Activated CD4-positive, alpha-beta T cell treated with anti-CD3 and anti-CD28 coated beads, Interleukin-2, amount 10 ng/mL, durations not matched to agents 7 days and 5 days (primary cell): ENCODE results near the gene ADAMTS12. TPM values are rescaled to one million over a fixed set of nuclear protein-coding genes. Genes with fewer than 3 reads are reported as not detected.
"Not testable (repeated sequence)": the region's sequence is repeated elsewhere in the genome, so short reads cannot be mapped to it uniquely, and the experiment has no call there.

ENCODE experiments used
- CTCF ChIA-PET: fragments of 350-600 bp; sonication (Branson Sonifier 250); formaldehyde crosslinking; loops from one replicate; lab custom pipeline; 2021; ENCODE audit warnings: antibody characterized with exemption; lab: Charles Lee
- POLR2A ChIA-PET: fragments of 350-600 bp; sonication (Branson Sonifier 250); formaldehyde crosslinking; loops from one replicate; lab custom pipeline; 2021; ENCODE audit warnings: antibody characterized with exemption; lab: Charles Lee
- DNase-seq: peaks from one replicate; pipeline ENCODE4 v3.0.0-alpha.2; 2020
- H3K27ac Mint-ChIP-seq: one replicate; pipeline ENCODE4 v1.8.0; 2021; ENCODE audit warnings: mild to moderate bottlenecking, moderate library complexity, mixed read lengths
- H3K27me3 Mint-ChIP-seq: one replicate; pipeline ENCODE4 v1.8.0; 2021; ENCODE audit warnings: mixed read lengths
- H3K36me3 Mint-ChIP-seq: one replicate; pipeline ENCODE4 v1.8.0; 2021; ENCODE audit warnings: low read depth, mixed read lengths
- H3K4me1 Mint-ChIP-seq: one replicate; pipeline ENCODE4 v1.8.0; 2021; ENCODE audit warnings: mixed read lengths
- H3K4me3 Mint-ChIP-seq: one replicate; pipeline ENCODE4 v1.8.0; 2021; ENCODE audit warnings: mild to moderate bottlenecking, moderate library complexity, mixed read lengths
- H3K9me3 Mint-ChIP-seq: one replicate; pipeline ENCODE4 v1.8.0; 2021; ENCODE audit warnings: mixed read lengths
- total RNA-seq, 2 experiments: library from RNA; stranded (reverse); gene quantifications; one replicate each; pipeline ENCODE4 v1.2.3, GENCODE V29; 2021

ADAMTS12 gene
- total RNA-seq, 2 experiments from 2014 or later: not detected

DNA sequence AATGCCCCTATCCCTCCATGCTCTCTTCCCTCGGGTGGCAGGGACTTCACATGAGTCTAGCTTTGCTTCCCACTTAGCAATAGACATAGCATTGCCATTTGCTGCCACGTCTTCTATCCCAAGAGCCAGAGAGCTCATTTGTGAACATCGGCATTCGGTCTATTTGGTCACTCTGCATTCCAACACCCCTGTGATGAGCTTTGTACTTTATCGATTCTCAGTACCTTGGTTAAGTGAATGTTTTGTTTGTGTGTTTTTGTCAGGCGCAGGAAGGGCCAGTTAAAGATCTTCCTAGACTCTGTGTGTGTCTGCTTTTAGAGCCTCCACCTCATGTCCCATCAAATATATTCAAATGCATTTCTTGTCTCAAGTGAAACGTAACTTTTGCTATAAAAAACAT lies 309.4 kb downstream of the ADAMTS12 start:
- no peaks in the 10 kb centered on the region for H3K36me3 Mint-ChIP-seq
- no peak overlapping the region for H3K27ac Mint-ChIP-seq
- H3K4me3 Mint-ChIP-seq: no peak overlapping the region
- no peaks in the 10 kb centered on the region for H3K4me1 Mint-ChIP-seq
- POLR2A ChIA-PET: no interaction called here
- no peaks in the 10 kb centered on the region for H3K27me3 Mint-ChIP-seq
- DNase-seq: no peak
- CTCF ChIA-PET: no interaction called here
- no peaks in the 10 kb centered on the region for H3K9me3 Mint-ChIP-seq

DNA sequence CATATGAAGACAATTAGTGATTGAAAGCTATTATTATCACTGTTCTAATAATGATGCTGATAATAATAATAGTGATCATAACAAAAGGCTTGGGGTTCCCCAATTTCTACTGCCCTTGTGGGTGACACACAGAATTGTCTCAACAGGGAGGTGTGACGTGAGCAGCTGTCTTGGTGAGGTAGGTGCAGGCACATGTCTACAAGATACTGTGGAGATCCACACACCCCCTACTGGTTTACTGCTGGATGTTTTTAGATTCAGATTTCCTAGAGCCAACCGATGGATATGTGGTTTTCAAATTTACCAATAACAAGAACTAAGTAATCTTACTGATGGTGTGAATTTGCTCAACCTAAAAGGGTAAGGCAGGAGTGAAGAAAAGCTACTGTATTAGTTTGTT lies 312.0 kb downstream of the ADAMTS12 start:
- Mint-ChIP-seq H3K4me1 (no peaks in the 10 kb centered on the region), H3K9me3 (peaks cover 3% of the 10 kb centered on the region), H3K27ac (no peak overlapping the region), H3K27me3 (no peaks in the 10 kb centered on the region), H3K36me3 (no peaks in the 10 kb centered on the region), H3K4me3 (no peak overlapping the region)
- no peak for DNase-seq
- CTCF ChIA-PET: no interaction called here
- POLR2A ChIA-PET: no interaction called here

DNA sequence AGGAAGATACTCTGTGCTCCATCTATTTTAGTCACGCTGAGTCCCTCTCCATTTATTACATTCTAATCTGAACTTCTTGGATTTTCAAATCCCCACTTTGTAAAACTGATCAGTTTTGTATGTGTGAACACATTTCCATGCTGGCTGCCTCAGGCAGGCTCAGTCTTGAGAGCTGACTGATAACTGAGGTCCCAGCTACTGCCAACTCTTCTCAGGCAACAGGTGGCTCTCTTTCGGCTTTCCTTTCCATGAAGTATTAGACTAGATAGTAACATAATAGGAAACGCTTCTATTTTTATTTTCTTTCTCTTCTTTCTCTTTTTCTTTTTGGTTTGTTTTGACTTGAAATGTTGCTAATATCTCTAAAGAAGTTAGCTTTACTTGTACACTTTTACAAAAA lies 312.6 kb downstream of the ADAMTS12 start:
- DNase-seq: no peak
- POLR2A ChIA-PET: no interaction called here
- Mint-ChIP-seq H3K27ac (no peak overlapping the region), H3K4me1 (no peaks in the 10 kb centered on the region), H3K36me3 (no peaks in the 10 kb centered on the region), H3K4me3 (no peak overlapping the region), H3K27me3 (no peaks in the 10 kb centered on the region), H3K9me3 (peaks cover 3% of the 10 kb centered on the region)
- CTCF ChIA-PET: no interaction called here

DNA sequence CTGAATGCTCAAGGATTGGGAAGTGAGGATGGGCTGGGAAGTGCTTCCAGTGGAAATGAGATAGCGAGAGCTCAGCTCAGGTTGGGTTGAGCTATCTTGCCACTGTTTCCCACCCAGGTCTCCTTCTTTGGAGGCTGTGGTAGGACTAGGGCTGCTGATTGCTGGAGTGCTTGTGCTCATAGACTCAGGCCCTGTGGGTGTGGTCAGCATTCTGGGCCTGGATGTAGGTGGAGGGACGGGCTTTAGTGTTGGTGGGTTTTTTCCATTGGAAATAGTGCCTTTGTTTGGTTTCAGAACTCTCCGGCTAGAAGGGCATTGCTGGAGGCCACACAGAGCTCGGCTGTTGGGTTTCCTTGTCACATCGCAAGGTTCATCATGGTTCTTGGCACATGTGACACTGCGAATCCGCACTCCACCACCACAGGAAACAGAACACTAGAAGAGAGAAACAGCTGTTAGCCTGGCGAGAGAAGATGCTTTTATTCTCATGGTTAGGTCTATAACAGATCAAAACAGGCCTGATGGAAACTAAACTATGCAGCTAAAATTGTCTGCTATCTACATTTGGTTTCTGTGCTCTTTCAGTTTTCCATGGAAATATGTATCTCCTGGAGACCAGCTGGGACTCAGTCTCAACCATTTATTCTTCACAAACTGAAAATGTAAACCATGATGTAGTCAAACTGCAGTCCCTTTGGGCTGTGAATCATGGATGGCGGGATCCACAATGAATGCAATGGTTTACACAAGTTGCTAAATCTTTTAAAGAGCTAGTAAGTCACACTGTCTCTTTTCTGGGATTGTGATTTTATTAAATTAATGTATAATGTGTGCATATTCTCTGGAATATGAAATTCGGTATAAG lies 314.8 kb downstream of the ADAMTS12 start:
- Mint-ChIP-seq H3K9me3 (peaks cover 3% of the 10 kb centered on the region), H3K4me1 (no peaks in the 10 kb centered on the region), H3K36me3 (no peaks in the 10 kb centered on the region), H3K27ac (no peak overlapping the region), H3K4me3 (no peak overlapping the region), H3K27me3 (no peaks in the 10 kb centered on the region)
- DNase-seq: no peak
- CTCF ChIA-PET: interaction anchor here (1.6 kb wide), 1 partner anchor 11 kb away, joined by 5 read pairs; no protein-coding TSS in a partner anchor
- POLR2A ChIA-PET: no interaction called here

DNA sequence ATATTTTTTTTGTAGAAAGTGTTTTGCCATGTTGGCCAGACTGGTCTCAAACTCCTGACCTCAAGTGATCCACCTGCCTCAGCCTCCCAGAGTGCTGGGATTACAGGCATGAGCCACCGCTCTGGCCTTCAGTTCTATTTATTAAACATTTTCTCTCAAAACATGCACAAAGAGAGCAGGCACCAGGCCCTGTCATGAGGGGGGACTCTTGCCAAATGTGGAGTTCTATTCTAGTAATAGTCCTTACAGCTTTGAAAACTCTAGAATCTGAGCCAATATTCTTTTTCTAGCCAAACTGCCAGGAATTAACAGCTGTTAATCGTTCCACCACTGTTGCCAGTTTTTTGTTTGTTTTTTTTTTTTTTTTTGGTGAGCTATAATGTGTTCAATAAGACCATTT lies 326.5 kb downstream of the ADAMTS12 start:
- ChIA-PET POLR2A (no interaction called here), CTCF (no interaction called here)
- Mint-ChIP-seq H3K4me1 (no peaks in the 10 kb centered on the region), H3K9me3 (no peaks in the 10 kb centered on the region), H3K27me3 (no peaks in the 10 kb centered on the region), H3K36me3 (no peaks in the 10 kb centered on the region), H3K4me3 (no peak overlapping the region), H3K27ac (no peak overlapping the region)
- no peak for DNase-seq

DNA sequence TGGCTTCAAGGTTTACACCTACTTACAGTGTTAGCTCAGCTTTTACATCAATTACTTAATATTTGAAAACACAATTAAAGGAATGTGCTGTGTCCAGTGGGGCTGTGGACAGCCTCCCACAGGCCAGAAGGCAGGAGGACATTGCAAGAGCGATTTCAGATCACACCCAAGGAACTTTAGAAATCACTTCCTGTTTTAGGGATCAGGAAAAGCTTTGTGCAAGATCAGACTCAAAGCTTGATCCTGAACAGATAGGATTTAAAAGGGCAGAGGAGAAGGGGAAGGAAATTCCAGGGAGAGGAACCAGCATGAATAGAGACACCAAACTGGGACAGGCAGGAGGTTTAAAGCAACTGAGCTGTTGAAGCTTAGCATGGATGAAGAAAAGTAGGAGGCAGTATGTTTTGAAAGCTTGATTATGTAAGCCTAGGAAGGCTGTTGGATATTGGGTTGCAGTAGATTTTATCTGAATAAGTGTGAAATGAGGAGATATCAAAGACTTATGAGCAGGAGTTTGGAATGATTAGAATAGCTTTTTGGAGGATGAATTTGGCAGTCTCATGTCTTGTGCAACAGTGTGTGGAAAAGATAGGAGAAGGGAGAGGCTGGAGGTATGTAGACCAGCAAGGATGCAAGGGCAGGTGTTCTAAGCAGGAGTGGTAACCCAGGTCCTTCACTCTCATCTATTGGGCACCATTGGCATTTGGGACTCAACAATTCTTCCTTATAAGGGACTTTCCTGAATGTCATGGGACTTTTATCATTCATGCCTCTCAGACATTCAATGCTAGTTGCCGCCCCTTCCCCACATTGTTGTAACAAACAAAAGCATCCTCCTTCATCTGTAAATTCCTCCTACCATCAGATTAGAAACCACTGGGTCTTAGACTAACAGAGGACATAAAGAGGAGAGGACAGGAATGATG lies 327.5 kb downstream of the ADAMTS12 start:
- CTCF ChIA-PET: no interaction called here
- POLR2A ChIA-PET: no interaction called here

DNA sequence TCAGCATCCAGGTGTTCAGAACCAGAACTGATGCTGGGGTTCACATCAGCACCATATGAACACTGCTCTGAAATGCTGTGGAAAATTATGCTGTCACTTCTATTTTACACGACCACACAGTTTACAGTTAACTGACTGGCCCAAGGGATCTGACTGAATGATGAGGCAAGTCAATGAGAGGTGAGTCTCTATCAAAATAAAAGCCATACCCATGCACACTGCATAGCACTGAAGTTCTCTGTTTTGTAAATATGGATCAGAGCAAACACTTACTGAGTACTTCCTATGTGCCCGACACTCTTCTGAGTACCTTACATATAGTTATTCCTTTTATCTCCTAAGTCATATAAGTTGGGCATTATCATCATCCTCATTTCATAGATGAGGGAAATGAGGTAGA lies 328.3 kb downstream of the ADAMTS12 start:
- no peaks in the 10 kb centered on the region for H3K4me1 Mint-ChIP-seq

More for the DNA sequence above, 327.5 kb downstream of the ADAMTS12 start:
- Mint-ChIP-seq H3K36me3 (no peaks in the 10 kb centered on the region), H3K27me3 (no peaks in the 10 kb centered on the region), H3K9me3 (no peaks in the 10 kb centered on the region), H3K4me3 (no peak overlapping the region), H3K27ac (no peak overlapping the region), H3K4me1 (no peaks in the 10 kb centered on the region)
- DNase-seq: no peak

DNA sequence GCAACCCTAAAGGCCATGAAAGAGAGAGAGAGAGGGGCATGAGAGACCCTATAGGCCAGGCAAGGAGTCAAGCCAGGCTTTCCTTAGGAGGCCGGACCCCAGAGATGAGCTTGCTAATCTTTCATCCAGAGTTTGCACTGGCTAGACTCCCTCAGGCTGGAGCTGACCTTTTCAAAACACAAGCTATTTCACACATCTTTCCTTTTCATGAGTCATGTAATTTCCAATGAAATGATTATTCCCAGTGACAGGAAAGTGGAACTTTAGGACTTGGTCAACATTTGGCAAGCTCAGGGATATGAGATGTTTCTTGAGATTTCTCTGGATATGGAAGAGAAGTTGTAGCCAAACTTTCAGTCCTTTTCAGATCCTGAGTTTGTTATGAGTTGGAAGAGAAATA lies 333.3 kb downstream of the ADAMTS12 start:
- Mint-ChIP-seq H3K9me3 (no peaks in the 10 kb centered on the region), H3K4me1 (no peaks in the 10 kb centered on the region), H3K36me3 (no peaks in the 10 kb centered on the region), H3K27me3 (peaks cover 4% of the 10 kb centered on the region), H3K27ac (no peak overlapping the region), H3K4me3 (no peak overlapping the region)
- no peak for DNase-seq
- ChIA-PET CTCF (no interaction called here), POLR2A (no interaction called here)

More for the DNA sequence above, 328.3 kb downstream of the ADAMTS12 start:
- no peaks in the 10 kb centered on the region for H3K36me3 Mint-ChIP-seq
- ChIA-PET POLR2A (no interaction called here), CTCF (interaction anchor here (0.6 kb wide), 1 partner anchor 1806 kb away, joined by 3 read pairs; no protein-coding TSS in a partner anchor)
- no peak overlapping the region for H3K4me3 Mint-ChIP-seq
- no peaks in the 10 kb centered on the region for H3K27me3 Mint-ChIP-seq
- H3K27ac Mint-ChIP-seq: no peak overlapping the region
- no peaks in the 10 kb centered on the region for H3K9me3 Mint-ChIP-seq
- DNase-seq: no peak

DNA sequence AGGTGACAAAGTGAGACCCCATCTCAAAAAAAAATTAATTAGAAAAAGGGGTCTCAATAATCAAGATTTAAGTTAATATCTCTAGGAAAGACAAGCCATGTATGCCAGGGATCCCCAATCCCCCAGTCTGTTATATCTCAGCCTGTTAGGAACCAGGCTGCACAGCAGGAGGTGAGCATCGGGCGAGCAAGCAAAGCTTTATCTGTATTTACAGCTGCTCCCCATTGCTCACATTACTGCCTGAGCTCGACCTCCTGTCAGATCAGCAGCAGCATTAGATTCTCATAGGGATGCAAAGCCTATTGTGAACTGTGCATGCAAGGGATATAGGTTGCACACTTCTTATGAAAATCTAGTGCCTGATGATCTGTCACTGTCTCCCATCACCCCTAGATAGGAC lies 334.2 kb downstream of the ADAMTS12 start:
- POLR2A ChIA-PET: no interaction called here
- no peaks in the 10 kb centered on the region for H3K9me3 Mint-ChIP-seq

DNA sequence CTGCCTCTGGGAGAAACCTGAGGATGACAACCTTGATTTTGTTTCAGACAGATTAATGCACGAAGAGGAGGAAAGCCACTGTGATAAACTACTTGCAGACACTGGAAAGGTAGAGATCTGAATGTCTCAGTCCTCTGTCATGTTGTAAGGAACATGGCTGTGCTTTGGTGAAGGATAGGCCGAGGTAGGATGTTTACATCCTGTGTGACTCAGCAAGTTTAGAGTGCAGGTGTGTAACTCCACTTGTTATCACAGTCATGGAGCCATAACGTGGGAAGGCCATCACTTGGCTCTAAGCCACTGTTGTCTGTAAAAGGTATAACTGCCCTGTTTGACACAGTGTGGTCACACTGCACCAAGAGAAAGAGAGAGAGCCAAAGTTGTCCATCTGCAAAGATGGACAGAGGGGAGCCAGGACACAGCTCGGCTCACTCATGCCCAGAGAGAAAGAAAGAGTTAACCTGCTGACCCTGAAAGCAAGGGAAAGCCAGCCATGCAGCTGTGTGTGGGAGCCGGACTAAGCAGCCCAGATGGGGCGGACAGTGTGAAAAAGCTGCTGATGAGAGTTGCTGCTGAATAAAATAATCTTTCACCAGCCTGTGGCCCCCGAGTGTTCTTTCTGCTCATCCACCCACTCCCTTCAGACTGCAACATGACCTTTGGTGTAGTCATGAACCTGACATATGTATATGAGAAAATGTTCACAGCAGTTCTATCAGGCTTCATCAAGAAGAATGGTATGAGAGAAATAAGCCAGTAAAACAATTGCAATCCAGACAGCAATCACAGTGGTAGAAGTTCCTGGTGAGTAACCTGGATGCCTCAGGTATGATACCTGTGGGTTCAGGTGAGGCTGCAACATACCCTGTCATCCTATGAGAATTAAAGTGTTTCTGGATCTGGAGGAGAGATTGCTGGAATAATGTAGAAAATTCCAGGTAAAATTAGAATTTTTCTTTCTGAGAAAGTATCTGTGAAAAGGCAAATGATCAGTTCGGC lies 335.2 kb downstream of the ADAMTS12 start:
- ChIA-PET POLR2A (no interaction called here), CTCF (no interaction called here)
- DNase-seq: no peak
- Mint-ChIP-seq H3K27me3 (peaks cover 6% of the 10 kb centered on the region), H3K27ac (no peak overlapping the region), H3K4me3 (no peak overlapping the region), H3K36me3 (no peaks in the 10 kb centered on the region), H3K9me3 (no peaks in the 10 kb centered on the region), H3K4me1 (no peaks in the 10 kb centered on the region)

More for the DNA sequence above, 334.2 kb downstream of the ADAMTS12 start:
- Mint-ChIP-seq H3K27me3 (peaks cover 6% of the 10 kb centered on the region), H3K27ac (no peak overlapping the region), H3K4me3 (no peak overlapping the region), H3K4me1 (no peaks in the 10 kb centered on the region), H3K36me3 (no peaks in the 10 kb centered on the region)
- no peak for DNase-seq
- CTCF ChIA-PET: no interaction called here

DNA sequence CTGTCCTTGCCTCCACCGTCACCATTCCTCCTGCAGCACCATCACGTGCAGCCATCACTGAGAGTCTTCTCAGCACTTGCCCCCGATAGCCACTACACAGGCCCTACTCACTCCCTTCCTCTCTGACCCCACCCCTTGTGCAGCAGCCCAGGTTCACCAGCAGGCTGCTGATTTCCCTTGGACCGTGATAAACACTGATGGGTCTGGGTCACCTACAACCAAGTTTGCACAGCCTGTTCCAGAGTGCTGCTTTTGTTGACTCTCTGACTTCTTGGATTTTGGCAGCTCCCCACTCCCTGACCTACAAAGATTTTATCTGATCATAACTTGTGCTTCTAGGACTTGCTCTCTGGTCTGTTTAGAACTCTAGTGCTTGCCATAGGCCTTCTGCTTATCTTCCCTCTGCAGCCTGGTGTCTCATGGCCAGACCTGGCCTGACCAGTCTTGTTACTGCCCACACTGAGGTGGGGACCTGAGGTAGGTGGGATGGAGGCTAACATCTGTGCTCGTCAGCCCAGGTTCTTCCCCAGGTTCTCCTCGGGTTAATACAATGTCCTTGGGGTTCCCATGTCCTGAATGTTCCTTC lies 341.7 kb downstream of the ADAMTS12 start:
- peaks cover 6% of the 10 kb centered on the region for H3K27me3 Mint-ChIP-seq
- H3K9me3 Mint-ChIP-seq: no peaks in the 10 kb centered on the region
- no peak for DNase-seq
- POLR2A ChIA-PET: no interaction called here
- H3K4me3 Mint-ChIP-seq: no peak overlapping the region
- no peaks in the 10 kb centered on the region for H3K36me3 Mint-ChIP-seq
- H3K4me1 Mint-ChIP-seq: no peaks in the 10 kb centered on the region
- CTCF ChIA-PET: no interaction called here
- no peak overlapping the region for H3K27ac Mint-ChIP-seq

DNA sequence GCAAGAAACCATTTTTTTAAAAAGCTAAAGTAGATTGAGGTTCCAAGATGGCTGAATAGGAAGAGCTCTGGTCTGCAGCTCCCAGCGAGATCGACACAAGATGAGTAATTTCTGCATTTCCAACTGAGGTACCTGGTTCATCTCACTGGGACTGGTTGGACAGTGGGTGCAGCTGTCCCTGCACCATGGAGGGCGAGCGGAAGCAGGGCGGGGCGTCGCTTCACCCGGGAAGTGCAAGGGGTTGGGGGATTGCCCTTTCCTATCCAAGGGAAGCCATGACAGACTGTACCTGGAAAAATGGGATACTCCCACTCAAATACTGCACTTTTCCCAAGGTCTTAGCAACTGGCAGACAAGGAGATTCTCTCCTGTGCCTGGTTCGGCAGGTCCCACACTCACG lies 352.0 kb downstream of the ADAMTS12 start:
- DNase-seq, H3K4me1 Mint-ChIP-seq, H3K27me3 Mint-ChIP-seq, POLR2A ChIA-PET, H3K27ac Mint-ChIP-seq, H3K9me3 Mint-ChIP-seq, CTCF ChIA-PET, H3K36me3 Mint-ChIP-seq, H3K4me3 Mint-ChIP-seq: not testable (repeated sequence)
